Renal cortex interstitium (tissue), 15 donors: ENCODE measurements around the gene ZNF341. TPM values are rescaled to one million over a fixed set of nuclear protein-coding genes. Genes with fewer than 3 reads are reported as not detected.
"Not testable (repeated sequence)": the region's sequence is repeated elsewhere in the genome, so short reads cannot be mapped to it uniquely, and the experiment has no call there.

Source experiments
- DNase-seq, 11 donors: peaks; one replicate each; pipeline ENCODE4 v3.0.0-alpha.2; 2013; ENCODE audit warnings: low read depth in 9 of 11, low spot score in 4 of 11; ENCODE audit errors: extremely low read depth in 1 of 11
- long read RNA-seq, 16 experiments: transcript quantifications; one replicate each; lab custom pipeline, GENCODE V29; 2026
- polyA plus RNA-seq, 3 donors: library from polyadenylated mRNA; unstranded; fragments of 120-200 nt; gene quantifications; one replicate each; pipeline ENCODE4 v1.2.1, GENCODE V29; 2013; ENCODE audit not compliant: insufficient read length in 3 of 3

Gene ZNF341
- 1 to 10 TPM; 2.4 to 4.4 (median 3.3) TPM for polyA plus RNA-seq
- long read RNA-seq, donor 1: 0 reads
- long read RNA-seq, donor 2: 0 reads
- long read RNA-seq, donor 3: 0 reads
- long read RNA-seq, donor 4: 0 reads
- long read RNA-seq, donor 5, partial matches to known transcripts: 0 of 1 reads
- long read RNA-seq, donor 5, other reads (novel, unspliced or antisense): 0 of 1 reads
- long read RNA-seq, donor 6: 0 reads
- long read RNA-seq, donor 7: 0 reads
- long read RNA-seq, donor 8, partial matches to known transcripts: 0 of 1 reads
- long read RNA-seq, donor 8, other reads (novel, unspliced or antisense): 0 of 1 reads
- long read RNA-seq, donor 9, partial matches to known transcripts: 0 of 1 reads
- long read RNA-seq, donor 9, other reads (novel, unspliced or antisense): 0 of 1 reads
- long read RNA-seq, donor 10, partial matches to known transcripts: 0 of 1 reads
- long read RNA-seq, donor 10, other reads (novel, unspliced or antisense): 0 of 1 reads
- long read RNA-seq, donor 11: 0 reads
- long read RNA-seq, donor 12: 0 reads
- long read RNA-seq, donor 13: 0 reads
- long read RNA-seq, donor 14: 0 reads
- long read RNA-seq, donor 15: 0 reads
- long read RNA-seq, donor 16: 0 reads

DNA sequence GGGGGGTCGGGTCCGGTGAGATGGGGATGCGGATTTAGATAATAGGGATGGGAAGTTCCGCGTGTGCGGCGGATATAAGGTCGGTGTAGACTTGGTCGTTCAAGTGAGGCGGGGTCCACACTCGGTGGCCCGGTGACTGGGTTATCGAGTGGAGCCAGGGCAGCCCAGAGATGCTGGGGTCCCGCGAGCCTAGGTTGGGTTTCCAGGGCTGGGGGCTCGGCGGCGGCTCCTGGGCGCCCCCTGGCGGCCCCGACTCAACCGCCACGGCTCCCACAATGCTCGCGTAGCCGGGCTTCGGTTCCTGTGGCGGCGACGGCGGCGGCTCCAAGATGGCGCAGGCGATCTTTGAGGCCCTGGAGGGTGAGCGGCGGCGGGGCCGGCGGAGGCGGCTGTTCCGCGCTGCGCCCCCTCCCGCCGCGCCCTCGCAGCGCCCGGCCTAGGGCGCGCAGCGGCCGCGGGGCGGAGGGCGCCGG, at the start of gene ZNF341:
TSS of gene ZNF341 (plus strand) at position 304 of the 473 bp plus-strand sequence. CDS start at position 330, 26 bp downstream.
- peak in 8 of 11 donors; percentile 65 to 91 (median 82) for DNase-seq

DNA sequence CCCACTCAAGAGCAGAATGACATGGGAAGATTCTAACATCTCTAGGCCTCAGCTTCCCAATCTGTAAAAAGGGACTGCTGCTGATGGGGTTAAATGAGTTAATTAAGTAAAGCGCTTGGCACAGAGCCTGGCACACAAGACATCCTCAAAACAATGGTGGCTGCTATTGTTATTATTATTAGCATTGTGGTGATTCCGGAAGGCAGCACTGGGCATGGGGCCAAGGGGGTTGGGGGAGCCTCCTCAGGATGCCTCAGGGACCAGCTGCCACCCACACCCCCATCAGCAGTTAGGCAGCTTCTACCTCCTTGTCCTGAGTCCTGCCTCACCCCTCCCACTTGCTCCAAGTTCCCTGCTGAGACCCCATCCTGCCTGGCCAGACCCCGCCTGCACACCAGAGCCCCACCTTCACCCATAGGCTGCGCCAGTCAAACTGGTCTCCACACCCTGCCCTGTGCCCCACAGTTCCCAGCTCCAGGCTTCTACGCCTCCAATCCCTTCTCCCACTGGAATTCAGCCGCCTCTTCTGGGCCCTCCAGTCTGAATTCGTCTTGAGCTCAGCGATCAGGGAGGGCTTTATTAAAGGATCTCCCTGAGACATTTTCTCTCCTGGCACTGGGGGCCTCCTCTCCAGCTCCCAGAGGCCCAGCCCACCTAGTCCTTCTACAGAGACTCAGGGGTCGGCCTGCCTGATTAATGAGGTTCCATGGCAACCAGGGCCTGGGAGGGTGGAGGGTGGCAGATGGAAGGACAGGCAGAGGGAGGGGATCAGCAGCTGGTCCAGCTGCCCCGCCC, 47.1 kb upstream of the ZNF341 start:
- no peak for DNase-seq

DNA sequence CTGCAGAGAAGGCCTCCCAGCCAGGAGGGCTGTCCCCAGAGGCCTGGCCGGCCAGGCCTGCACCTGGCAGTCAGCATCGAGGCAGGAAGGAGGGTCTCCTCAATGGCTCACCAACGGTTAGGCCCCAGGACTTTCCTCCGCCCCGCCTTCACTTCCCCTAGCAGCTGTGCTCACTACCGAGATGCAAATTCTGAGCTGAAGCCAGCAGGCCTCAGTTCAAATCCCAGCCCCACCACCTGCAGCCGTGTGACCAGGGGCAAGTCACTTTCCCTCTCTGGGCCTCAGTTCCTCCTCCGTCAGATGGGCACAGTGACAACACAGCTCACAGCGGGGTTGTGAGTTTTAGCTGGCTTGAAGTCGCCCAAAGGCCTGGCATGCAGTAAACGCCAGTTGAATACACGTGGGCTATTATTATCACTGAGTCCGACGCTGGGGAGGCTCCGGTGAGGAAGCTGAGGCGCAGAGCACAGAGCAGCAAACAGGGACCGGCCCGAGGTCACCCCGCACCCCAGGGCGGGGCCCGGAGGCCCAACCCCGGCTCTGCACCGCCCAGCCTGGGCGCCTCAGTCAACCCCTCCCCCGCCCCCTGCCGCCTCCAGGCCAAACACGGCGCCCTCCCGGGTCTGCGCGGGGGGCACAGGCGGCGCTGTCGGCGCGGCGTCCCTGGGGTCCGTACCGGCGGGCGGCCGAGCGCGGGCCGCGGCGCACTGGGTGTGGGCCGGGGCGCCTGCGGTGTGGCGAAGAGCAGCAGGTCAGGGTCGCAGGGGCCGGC, 46.3 kb upstream of the ZNF341 start:
- DNase-seq: no peak

DNA sequence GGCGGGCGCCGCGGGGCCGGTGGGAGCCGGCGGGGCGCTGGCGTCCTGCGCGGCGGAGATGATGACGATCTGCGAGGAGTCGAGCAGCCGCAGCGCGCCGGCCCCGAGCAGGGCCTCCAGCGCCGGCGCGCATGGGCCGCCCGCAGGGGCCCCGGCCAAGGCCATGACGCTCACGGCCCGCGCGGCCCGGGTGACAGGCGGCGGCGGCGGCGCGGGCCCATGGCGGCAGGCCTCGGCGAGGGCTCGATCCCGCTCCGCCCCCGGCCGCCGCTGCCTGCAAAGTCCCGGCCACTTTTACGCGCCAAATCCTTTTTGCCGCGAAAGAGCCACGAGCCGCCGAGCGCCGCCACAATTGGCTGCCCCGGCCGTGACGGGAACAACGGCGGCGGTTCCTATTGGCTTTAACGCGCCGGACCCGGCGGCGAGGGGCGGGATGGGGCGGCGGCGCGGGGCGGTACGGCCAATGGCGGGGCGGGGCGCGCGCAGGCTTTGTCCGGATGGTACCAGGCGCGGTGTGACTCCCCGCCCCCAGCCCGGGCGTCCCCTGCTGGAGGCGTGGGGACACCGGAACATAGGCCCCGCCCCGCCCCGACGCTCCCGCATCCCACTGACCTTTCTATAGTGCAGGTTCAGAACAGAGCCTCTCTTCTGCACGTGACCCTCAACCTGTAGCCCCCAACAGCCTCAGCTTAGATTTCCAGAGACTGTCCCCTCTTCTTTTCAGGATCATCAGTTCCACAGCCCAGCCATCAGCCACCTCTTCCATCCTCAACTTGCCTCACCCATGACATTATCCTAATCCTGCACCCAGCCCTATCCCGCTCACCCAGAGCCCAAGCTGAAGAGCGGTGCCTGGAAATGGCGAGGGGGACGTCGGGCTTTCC, 45.5 kb upstream of the ZNF341 start, which contains the start of gene E2F1:
TSS of gene E2F1 (minus strand) at position 286 of the 884 bp plus-strand sequence. CDS start at position 165, 121 bp downstream.
- DNase-seq: peak in 10 of 11 donors; percentile 71 to 95 (median 88)

DNA sequence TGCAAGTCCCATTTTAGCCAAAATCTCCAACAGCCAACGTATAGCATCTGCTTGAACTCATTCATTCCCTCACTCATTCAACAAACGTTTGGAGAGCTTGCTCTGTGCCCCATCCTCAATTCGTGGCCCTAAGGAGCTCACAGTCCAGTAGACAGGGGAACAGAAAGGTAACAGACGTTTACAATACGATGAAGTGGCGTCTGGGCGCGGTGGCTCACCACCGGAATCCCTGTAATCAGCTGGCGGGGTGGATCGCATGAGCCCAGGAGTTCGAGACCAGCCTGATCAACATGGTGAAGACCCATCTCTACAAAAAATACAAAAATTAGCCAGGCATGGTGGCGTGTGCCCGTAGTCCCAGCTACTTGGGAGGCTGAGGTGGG, 44.8 kb upstream of the ZNF341 start:
- no peak for DNase-seq

DNA sequence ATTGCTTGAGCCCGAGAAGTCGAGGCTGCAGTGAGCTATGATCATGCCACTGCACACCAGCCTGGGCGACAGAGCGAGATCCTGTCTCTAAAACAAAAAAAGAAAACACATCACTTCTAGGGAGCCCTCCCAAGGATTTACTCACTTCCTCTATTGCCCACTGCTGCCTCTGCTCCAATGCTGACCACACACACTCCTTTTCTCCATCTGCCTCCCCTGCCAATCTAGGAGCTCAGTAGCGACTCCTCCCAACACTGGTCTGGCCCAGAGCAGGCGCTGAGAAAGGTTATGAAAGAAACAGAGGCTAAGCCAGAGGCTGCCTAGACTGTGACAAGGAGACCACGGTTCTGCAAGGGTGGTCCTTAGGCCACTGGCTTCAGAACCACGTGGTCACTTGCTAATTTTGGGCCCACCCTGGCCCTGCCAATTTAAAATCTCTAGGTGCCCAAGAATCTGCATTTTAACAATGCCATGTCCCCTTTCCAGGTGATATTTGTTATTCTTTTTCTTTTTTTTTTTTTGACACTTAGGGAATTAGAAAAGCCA, 44.4 kb upstream of the ZNF341 start:
- no peak for DNase-seq

DNA sequence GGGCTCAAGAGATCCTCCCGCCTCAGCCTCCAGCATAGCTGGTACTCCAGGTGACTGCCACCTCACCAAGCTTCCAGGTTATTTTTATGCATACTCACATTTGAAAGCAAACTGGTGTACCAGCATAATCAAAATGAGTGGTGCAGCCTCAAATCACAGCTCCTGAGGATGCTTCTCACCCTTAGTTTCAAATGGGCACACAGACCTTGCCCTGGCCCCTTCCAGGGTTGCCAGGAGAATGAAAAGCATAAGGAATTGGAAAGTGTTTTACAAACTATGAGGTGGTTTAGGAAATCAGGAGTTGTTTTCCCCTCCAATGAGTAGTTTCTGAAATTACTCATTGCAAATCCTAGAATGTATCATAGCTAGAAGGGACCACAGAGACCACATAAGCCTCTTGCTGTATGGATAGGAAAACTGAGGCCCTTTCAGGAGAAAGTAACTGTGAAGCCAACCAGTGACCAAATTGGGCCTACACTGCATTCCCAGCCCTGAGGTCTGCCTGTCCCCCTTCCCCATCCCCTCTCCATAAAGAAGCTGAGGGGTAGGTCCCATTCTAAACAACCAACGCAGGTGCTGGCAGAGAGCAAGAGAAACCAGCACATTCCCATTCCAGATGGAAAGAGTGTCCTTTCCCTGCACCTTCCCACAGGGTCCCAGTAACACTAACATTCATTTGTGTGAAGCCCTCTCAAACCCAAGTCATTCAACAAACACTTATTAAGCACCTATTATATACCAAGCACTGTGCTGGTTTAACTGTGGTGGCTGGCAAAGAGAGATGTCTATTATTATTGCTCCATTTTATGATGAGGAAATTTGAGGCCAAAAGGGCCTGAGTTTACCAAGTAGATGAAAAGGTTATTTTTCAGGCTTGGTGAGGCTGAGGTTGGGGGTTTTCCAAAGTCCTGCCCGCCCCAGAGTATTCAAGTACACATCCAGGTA, 43.5 kb upstream of the ZNF341 start:
- no peak for DNase-seq

DNA sequence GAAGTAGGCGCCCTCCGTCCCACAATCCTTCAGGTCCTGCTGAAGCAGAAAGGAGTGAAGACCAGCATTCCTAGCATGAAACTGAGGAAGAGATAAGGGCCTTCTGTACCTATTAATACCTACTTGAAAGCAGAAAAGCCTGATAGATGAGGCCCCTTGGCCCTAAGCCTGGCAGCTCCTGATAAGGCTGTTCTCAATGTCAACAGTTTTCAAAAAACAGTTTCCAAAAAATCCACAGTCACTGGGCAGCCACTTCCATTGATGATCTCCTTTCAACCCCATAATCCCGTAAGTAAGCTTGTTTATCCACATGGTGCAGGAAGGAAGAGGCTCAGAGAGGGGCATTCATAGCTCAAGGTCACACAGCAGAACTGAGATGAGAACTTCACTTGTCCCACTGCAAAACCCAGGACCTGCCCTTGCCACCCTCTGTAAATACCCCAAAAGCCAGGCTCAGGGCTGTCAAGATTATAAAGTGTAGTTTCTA, 42.8 kb upstream of the ZNF341 start:
- no peak for DNase-seq

DNA sequence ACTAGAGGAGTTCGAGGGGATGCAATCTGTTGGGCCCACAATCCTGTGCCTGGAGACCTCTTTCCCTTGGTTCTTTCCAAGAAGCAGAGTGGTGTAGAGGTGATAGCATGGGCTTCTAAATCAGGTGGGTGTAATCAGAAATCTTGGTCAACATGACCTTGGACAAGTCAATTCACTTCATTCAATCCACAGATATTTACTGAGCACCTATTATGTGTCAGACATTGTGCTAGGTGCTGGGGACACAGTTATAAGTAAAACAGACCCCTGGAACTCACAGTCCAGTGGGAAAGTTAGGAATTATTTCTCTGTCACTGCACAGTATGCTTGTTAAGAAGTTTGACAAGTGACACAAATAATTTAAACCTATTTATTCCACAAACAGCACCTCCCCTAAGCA, 42.3 kb upstream of the ZNF341 start:
- no peak for DNase-seq

DNA sequence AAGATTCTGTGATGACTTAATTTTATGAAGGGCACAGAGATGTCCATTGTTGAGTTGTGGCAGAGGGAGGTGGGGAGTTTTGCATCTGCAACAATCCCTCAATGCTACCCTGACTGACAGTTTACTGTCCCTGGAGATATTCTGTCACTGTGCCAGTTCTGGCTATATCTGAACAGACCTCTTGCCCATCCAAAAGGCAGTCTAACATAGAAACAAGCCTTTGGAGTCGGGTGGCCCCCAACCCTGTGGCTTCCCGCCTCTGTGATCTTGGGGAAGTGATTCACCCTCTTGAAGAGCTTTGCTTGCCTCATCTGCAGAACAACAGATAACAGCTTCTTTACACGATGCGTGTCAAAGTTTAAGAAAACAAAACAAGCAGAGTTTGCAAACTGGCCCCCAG, 41.8 kb upstream of the ZNF341 start:
- no peak for DNase-seq

DNA sequence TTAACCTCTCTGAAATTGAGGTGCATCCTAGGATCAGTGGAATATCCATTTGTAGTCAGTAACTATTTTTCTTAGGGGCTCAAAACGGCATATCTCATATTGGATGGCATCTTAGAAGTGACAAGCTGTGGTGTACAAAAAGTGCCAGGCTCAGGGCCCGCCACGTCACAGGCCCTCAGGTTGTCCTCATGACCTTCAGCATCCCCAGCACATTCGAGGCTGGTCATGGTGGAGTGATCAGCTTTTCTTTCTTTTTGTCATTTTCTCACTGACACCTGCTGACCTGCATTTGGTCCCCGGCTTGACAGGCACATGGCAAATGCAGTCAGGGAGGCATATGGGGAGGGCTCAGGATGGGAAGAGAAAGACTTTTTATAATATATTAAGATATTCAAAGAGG, 38.5 kb upstream of the ZNF341 start:
- no peak for DNase-seq

DNA sequence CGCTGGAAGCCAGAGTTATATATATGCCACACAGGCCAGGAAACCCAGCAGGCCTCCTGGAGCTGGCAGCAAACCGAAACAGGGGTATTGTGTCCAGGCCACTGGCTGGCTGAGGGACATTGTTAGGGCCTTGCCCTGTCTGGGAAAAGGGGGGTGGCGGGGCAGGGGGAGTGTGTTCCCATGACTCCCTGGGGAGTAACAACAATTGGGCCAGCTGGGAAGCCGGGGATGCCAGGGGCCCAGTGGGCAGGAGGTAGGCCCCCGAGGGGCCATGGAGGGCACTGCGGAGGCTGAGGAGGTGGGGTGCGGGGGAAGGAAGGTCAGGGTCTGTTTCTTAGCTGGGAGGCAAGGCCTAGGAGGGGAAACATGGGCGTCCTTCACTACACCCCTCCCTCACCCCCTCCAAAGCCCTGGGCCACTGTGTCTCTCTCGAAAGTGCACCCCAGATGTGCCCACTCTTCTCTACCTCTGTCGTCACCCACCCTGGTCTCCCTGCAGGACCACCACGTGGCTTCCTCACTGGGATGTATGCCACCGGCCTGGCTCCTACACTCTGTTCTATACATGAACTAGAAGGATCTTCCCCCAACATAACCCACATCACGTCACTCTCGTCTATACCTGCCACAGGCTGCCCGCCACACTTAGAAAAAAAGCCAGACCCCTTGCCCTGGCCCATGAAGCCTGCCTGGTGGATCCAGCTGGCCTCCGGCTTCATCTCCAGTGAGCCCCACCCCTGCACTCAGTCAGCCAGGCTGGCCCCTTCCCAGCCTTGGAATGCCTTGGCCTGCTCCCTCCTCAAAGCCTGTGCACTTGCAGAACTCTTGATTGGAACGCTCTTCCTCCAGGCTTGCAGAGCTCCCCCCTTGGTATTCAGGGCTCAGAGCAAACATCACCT, 37.8 kb upstream of the ZNF341 start:
- DNase-seq: no peak

DNA sequence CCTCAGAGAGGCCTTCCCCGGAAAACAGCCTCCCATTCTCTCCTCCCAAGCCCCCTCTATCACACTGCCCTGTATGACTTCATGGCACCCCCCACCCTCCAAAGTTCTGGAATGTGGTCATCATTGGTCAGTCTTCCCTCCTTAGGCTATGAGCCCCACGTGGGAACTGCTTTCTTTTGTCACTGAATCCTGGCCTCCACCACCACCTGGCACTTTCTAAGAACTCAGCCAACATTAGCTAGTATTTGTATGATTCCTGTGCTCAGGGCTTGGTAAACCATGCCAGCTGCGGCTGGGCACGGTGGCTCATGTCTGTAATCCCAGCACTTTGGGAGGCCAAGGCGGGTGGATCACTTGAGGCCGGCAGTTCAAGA, 37.2 kb upstream of the ZNF341 start:
- no peak for DNase-seq

DNA sequence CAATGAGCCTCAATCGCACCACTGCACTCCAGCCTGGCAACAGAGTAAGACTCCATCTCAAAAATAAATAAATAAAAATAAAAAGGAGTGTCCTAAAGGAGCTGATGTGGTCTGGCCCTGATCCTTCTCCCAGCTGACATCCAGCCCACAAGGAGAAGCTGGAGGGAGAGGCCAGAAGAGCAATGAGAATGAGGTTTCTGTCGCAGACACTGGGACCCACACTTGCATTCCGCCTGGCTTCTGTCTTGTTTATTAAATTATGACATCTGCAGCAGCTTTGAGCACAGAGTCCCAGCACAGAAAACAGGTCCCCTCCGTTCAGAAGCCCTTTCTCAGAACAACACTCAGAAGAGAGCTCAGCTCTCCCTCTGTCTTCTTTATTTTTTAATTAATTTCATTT, 35.3 kb upstream of the ZNF341 start:
- no peak for DNase-seq

DNA sequence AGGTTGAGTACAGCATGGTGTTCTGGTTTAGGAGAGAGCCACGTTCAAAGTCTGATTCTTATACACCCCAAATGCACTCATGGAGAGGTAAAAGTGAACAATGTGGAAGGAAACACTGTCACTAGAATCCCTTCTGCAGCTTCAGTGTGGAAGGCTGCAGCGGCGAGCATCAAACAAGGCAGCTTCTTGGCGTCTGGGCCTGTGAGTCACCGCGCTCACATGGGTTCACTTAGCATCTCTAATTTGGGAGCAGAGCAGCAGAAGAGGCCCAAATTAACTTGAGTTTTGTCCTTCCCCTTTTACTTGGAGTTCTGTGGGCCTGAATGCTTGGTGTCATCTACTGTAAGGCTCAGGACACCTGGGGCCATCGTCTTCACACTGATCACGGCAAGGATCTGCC, 34.7 kb upstream of the ZNF341 start:
- no peak for DNase-seq

DNA sequence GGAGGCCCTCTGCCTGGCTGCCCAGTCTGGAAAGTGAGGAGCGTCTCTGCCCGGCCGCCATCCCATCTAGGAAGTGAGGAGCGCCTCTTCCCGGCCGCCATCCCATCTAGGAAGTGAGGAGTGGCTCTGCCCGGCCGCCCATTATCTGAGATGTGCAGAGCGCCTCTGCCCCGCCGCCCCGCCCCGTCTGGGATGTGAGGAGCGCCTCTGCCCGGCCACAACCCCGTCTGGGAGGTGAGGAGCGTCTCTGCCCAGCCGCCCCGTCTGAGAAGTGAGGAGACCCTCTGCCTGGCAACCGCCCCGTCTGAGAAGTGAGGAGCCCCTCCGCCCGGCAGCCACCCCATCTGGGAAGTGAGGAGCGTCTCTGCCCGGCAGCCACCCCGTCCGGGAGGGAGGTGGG, 32.8 kb upstream of the ZNF341 start:
- DNase-seq: not testable (repeated sequence)
